ENCODE data around the gene EMILIN1.

DNA sequence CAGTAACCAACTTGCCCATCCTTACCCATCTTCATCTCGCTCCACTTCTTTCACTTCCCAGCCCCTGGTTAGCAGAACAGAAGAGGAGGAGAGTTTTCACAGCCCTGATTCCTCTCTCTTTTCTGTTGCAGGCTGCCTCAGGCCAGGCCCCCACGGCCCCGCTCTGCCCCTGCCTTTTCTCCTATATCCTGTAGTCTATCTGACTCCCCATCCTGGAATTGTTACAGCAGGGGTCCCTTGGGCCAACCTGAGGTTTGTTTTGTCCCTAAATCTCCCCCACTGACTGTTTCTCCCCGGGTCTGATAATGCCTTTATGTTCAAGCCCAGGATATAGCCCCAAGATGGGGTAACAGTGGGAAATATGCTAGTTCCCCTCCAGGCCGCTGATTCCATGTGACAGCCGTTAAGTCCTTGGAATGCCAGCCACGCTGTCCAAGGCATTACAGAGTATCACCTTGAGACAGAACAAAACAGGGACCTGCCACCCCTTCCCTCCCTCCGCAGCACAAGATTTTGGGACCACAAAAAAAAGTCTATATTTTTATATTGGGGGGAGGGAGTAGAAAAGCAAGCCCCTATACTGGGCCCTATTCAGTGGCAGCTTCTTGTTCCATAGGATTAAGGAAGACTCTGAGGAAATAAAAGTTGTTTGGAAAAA lies 8.3 kb upstream of the EMILIN1 start:
- TF ChIP-seq, protein P1, sequence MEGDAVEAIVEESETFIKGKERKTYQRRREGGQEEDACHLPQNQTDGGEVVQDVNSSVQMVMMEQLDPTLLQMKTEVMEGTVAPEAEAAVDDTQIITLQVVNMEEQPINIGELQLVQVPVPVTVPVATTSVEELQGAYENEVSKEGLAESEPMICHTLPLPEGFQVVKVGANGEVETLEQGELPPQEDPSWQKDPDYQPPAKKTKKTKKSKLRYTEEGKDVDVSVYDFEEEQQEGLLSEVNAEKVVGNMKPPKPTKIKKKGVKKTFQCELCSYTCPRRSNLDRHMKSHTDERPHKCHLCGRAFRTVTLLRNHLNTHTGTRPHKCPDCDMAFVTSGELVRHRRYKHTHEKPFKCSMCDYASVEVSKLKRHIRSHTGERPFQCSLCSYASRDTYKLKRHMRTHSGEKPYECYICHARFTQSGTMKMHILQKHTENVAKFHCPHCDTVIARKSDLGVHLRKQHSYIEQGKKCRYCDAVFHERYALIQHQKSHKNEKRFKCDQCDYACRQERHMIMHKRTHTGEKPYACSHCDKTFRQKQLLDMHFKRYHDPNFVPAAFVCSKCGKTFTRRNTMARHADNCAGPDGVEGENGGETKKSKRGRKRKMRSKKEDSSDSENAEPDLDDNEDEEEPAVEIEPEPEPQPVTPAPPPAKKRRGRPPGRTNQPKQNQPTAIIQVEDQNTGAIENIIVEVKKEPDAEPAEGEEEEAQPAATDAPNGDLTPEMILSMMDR (IDR thresholded peaks at IDR 0.05; ENCODE audit: extremely low read depth in 1 of 2, insufficient read depth in 1 of 2, low read depth in 1 of 2, low read length in 2 of 2), result no peak
- no peak for TF ChIP-seq POLR2A (IDR thresholded peaks at IDR 0.05; ENCODE audit: low read depth, low read length)

Measured in endothelial cell of umbilical vein (primary cell).